HG03159 (cell line): ENCODE results near the gene HK1.

Experiments used
- ATAC-seq: cut with Tn5 transposase; IDR thresholded peaks from one replicate; pipeline ENCODE4 v1.9.1; 2021; ENCODE audit warnings: mild to moderate bottlenecking, moderate library complexity; ENCODE audit not compliant: unreplicated experiment

HK1 gene

GRCh38 chr10:69343905-69344304 is 65.6 kb downstream of the HK1 start:
- no peak for ATAC-seq

DNA sequence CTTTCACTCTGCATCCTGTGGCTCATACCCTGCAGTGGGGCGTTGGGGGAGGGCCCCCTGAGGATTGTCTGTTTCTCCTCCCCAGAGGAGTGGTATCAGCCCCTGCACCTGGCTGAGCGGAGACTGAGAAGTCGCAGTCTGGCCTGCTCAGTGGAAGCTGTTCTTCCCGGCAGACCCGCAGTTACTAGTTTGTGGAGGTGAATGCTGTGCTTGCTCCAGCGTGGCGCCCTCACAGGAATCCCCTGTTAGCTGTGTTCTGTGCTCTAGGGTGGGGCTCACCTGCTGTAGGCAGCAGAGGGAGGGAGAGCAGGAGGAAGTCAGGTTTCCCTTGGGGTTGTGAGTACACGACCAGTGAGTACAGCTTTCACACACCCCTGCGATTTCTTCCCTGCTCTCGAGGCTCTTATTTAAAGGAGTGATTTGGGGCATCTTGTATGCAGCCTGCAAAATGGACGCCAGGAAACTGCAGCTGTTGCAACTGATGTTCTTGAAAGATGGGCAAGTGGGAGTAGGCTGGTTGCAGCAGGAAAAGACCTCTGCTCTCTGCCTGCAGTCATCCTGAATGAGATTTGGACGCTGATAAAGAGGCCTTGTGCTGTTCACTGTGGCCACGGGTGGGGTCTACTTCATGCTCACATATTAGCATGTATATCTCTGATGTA is 66.4 kb downstream of the HK1 start:
- no peak for ATAC-seq

DNA sequence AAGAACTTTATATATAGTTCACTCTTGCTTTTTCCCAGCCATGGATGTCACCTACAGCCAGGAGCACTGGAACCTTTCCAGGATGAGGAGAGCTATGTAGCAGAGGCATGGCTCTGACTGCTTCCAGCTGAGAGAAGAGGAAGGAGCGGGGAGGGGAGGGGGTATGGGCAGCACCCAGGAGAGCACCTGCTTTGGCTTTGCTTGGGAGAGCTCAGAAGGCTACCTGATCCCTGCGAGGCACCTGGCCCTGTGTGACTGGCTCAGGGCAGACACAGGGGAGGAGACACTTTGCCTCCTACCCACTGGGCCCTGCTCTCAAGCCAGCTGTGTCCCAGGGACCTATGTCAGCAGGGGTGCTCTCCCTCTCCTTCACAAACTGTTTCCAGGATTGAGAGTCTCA is 67.1 kb downstream of the HK1 start:
- ATAC-seq, result no peak

GRCh38 chr10:69345890-69346474 is 67.7 kb downstream of the HK1 start:
- ATAC-seq, result no peak

DNA sequence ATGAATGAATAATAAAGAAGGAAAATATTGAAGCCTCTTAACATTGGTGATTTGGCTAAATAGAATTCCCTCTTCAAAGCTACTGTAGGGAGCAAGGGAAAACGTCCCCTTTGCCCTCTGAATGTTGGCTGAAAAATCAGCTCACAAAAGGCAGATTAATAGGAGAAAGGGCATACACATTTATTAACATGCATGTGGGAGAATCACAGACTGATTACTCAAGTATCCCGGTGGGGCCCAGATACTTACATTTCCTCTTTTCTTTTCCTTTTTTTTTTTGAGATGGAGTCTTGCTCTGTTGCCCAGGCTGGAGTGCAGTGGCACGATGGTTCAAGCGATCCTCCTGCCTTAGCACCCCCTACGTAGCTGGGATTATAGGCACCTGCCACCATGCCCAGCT is 68.5 kb downstream of the HK1 start:
- ATAC-seq, result no peak

DNA sequence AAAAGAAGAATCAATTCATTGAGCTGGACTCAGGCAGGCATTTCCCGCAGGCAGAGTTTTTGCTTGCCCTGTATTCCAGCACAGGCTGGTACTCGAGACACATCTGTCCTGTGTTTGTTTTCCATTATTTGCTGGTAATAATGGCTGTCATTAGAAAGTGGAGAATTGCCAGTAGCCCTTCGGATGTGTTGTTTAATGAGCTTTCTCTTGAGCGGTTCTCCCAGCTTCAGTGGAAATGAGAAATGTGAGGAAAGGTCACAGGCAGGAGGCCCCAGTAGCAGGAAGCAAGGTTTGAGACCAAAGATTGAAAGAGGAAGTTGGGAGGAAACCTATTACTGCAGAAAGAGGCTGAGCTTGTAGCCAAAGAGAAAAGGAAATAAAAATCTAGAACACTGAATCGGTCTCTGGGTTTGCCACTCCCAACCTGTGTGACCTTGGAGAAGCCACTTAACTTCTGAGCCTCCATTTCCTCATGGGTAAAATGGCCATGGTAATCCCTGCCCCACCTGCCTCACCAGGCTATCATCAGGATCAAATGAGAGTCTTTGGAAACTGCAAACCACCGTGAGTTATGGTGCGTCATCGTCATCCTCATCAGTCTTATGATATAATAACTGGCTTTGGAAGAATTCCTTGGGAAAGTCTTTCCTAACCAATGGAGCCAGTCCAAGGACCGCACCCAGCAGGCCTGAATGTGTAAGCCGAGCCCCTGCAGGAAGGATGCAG is 70.7 kb downstream of the HK1 start:
- no peak for ATAC-seq

DNA sequence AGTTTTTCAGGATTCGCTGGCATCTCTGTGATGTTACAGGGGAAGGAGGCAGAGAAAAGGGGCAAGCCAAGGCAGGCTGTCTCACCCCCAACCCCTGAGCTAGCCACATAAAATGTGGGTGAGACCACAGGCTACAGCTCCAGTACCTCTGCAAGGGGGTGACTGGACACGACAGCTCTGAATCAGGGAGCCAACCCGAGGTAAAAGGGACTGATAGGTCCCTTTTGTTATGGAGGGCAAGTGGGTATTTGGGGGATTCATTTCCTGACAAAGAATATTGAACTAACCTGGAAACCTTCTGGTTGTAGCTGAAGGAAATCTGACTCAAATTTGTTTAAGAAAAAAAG is 71.2 kb downstream of the HK1 start:
- ATAC-seq, result no peak

DNA sequence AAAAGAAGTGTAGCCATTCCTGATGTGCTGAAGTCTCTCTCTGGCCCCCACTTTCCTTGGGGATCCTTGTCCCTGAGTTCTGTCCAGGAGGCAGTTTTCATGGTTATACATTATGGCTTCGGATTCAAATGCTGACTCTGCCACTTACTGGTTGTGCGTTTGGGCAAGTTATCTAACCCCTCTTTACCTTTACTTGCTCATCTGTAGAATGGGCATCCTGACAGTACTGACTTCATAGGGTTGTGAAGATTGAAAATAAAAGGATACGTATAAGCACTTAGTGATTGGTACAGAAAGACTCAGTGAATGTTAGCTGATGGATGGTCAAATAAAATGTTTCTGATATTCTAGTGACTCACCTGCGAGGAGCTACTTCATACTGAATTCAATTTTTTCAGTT is 73.3 kb downstream of the HK1 start:
- ATAC-seq, result no peak

DNA sequence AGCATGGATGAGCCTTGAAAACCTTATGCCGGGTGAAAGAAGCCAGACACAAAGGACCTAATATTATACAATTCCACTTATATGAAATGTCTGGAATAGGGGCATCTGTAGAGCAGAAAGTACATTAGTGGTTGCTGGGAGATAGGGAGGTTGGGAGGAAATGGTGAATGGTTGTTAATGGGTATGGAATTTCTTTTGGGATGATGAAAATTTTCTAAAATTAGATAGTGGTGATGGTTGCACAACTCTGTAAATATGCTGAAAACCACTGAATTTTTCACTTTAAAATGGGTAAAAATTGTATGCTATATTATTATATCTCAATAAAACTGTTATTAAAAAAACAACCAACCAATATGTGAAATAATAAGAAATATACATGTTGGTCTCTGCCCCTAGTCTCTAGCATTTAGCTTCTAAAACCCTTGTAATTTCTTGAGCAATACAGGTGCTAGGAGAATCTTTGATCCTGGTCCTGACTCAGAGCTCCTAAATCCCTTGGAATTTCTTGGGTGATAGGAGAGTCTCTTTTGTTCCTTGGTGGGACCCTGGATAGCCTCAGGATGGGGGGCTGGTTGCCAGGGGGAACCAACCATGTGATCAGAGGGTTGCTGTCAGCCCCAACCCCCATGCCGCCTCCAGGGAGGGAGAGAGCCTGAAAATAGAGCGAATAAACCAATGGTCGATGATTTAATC is 74.4 kb downstream of the HK1 start:
- ATAC-seq, result no peak

DNA sequence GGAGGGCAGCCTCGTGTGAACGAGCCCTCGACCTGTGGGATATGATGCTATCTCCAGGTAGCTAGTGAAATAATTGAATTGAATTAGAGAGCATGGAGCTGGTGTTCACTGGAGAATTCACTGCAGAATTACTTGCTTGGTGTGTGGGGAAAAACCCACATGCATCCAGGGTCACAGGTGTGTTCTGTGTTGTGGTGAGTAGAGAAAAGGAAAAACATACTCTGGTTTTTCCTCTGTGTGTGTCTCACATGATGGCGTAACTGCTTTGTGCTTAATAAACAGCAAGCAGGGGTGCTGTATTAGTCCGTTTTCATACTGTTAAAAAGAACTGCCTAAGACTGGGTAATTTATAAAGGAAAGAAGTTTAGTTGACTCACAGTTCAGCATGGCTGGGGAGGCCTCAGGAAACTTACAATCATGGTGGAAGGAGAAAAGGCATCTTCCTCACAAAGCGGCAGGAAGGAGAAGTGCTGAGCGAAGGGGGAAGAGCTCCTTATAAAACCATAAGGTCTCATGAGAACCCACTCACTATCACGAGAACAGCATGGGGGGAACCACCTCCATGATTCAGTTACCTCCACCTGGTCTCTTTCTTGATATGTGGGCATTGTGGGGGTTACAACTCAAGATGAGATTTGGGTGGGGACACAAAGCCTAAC is 75.8 kb downstream of the HK1 start:
- ATAC-seq, result no peak

GRCh38 chr10:69356187-69356586 is 77.9 kb downstream of the HK1 start:
- no peak for ATAC-seq

- ATAC-seq, result no peak
These were observed 80.0 kb downstream of the HK1 start for GRCh38 chr10:69358148-69358795.

GRCh38 chr10:69359148-69359547 is 80.9 kb downstream of the HK1 start:
- no peak for ATAC-seq

- no peak for ATAC-seq
These were observed 81.3 kb downstream of the HK1 start for GRCh38 chr10:69359594-69359993.

- ATAC-seq, result no peak
These were observed 82.4 kb downstream of the HK1 start for GRCh38 chr10:69360485-69361302.

DNA sequence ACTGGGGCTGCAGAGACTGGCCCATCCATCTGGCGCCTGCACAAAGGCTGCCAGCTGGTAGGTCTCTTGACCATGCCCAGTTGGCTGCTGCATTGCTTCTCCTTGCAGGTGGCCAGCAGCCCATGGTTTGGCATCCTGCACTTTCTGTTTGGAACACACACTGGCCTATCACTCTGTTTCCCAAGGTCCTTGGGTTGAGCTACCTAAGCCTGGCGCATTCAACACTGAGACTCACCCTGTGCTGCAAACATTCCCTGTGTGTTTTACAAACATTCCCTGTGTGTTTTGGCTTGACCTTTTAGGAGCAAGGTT is 83.0 kb downstream of the HK1 start:
- no peak for ATAC-seq

DNA sequence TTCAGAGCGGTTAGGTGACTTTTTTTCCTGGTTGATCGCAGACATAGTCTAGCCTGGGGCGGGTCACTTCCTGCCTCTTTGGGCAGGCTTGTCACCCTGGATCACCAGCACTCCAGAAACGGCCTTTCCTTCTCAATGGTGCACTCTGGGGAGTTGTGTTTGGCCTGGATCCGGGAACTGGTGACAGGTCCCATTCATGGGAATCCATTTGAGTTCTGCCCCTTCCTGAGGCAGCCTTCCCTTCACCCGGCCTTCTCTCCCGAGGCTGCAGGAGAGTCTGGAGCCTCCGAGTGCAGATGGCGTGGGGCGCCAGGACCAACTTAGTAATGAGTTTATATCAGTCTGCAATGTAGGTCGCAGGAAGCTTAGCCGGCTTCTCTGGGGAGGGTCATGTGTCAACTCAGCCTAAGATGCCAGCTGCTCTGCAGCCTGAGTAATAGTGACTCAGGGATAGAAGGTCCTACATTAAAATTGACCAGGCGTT is 84.2 kb downstream of the HK1 start:
- ATAC-seq, result no peak

DNA sequence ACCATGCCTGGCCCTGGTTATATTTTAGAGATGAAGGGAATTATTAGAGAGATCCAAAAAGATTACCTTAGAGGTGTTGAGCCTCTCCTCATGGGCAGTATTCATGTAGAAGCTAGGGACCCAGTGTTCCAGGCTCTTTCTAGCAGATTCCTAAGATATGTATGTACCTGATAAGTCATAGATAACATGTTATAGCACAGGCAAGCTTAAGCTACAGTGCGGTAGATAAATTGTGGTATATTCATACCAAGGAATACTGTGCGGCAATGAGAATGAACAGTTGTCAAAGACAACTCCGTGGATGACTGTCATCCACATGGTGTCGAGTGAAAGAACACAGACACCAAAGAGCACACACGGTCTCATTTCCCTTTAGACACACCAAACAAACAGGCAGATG is 85.4 kb downstream of the HK1 start:
- no peak for ATAC-seq

- no peak for ATAC-seq
These were observed 86.1 kb downstream of the HK1 start for GRCh38 chr10:69364232-69364940.
